HCT116 (cell line): ENCODE results near the gene SLC23A1. TPM values are rescaled to one million over a fixed set of nuclear protein-coding genes. Genes with fewer than 3 reads are reported as not detected.

ENCODE experiments used
- ATAC-seq: fragments of 200-7000 bp; cut with Tn5 transposase; 2 replicates; pipeline ENCODE4 v1.9.1; 2020; ENCODE audit warnings: mild to moderate bottlenecking, moderate library complexity
- BruUV-seq: library from RNA; stranded (reverse); fragments of 400-500 nt; replicated peaks from 2 replicates; lab custom pipeline; 2021; lab: Mats Ljungman, UMichigan
- CTCF ChIA-PET: fragments of 300-600 bp; sonication (Branson Sonifier 250); formaldehyde crosslinking; loops from one replicate; lab custom pipeline; 2021; ENCODE audit warnings: antibody characterized with exemption; lab: Charles Lee
- POLR2A ChIA-PET: fragments of 300-600, 350-600 bp; sonication (Branson Sonifier 250); formaldehyde crosslinking; loops from one replicate; lab custom pipeline; 2021; ENCODE audit warnings: antibody characterized with exemption; lab: Charles Lee
- RAD21 ChIA-PET, 2 experiments: fragments of 300-600 bp; sonication (Branson Sonifier 250); formaldehyde crosslinking; loops; one replicate each; lab custom pipeline; 2023; ENCODE audit warnings: low total read pairs in 2 of 2; ENCODE audit not compliant: uncharacterized antibody in 2 of 2, unreplicated experiment in 2 of 2, low non-redundant PET in 1 of 2; lab: Charles Lee
- DNase-seq: peaks from one replicate; pipeline ENCODE4 v3.0.0-alpha.2; 2010; ENCODE audit warnings: low read depth, low spot score
- H2AFZ ChIP-seq: fragments of 200-600 bp; shearing (Covaris generic), sonication (generic); 2 replicates; pipeline ENCODE4 v1.6.1; 2017; ENCODE audit warnings: low read depth, mixed run types, mixed read lengths, antibody characterized with exemption, low read length; ENCODE audit not compliant: poor library complexity, severe bottlenecking
- H3K27ac ChIP-seq: 2 replicates; pipeline ENCODE4 v1.5.1; 2012; ENCODE audit warnings: low read depth, low read length
- H3K27me3 ChIP-seq: fragments of 200-600 bp; sonication (generic); 2 replicates; pipeline ENCODE4 v1.6.1; 2016; ENCODE audit warnings: mixed run types, low read length, mixed read lengths; ENCODE audit not compliant: insufficient read depth
- H3K36me3 ChIP-seq, 2 experiments: fragments of 200-500 bp in 1 of 2; fragments of 200-600 bp in 1 of 2; sonication (Bioruptor generic) in 1 of 2; sonication (generic) in 1 of 2; 2 replicates each; pipeline versions ENCODE4 v1.5.1 to v1.6.1; 2014 to 2016; ENCODE audit warnings: low read length in 2 of 2, inconsistent platforms in 1 of 2, mixed read lengths in 1 of 2, mixed run types in 1 of 2; ENCODE audit not compliant: insufficient read depth in 2 of 2, control insufficient read depth in 1 of 2
- H3K4me1 ChIP-seq, 2 experiments: fragments of 200-600 bp in 1 of 2; sonication (generic) in 1 of 2; 2 replicates each; pipeline versions ENCODE4 v1.5.1 to v1.6.1; 2012 to 2017; ENCODE audit warnings: low read length in 2 of 2, inconsistent platforms in 1 of 2, mild to moderate bottlenecking in 1 of 2, mixed read lengths in 1 of 2, mixed run types in 1 of 2, moderate library complexity in 1 of 2; ENCODE audit not compliant: insufficient read depth in 2 of 2, control insufficient read depth in 1 of 2
- H3K4me2 ChIP-seq: fragments of 200-600 bp; sonication (generic); 2 replicates; pipeline ENCODE4 v1.6.1; 2017; ENCODE audit warnings: mixed run types, low read length, mixed read lengths
- H3K4me3 ChIP-seq, 2 experiments: fragments of 200-600 bp in 1 of 2; sonication (generic) in 1 of 2; replicated peaks in 1 of 2; 2 replicates each; pipeline ENCODE4 v1.5.1; 2011 to 2016; ENCODE audit warnings: low read length in 2 of 2, control low read depth in 1 of 2, low read depth in 1 of 2, mild to moderate bottlenecking in 1 of 2, mixed read lengths in 1 of 2, mixed run types in 1 of 2
- H3K79me2 ChIP-seq: fragments of 200-600 bp; sonication (generic); 2 replicates; pipeline ENCODE4 v1.6.1; 2017; ENCODE audit warnings: mild to moderate bottlenecking, mixed run types, low read length, moderate library complexity, mixed read lengths; ENCODE audit not compliant: insufficient read depth
- H3K9ac ChIP-seq: fragments of 200-600 bp; sonication (generic); 2 replicates; pipeline ENCODE4 v1.6.1; 2016; ENCODE audit warnings: low read length, mixed read lengths
- H3K9me2 ChIP-seq: fragments of 200-600 bp; sonication (generic), shearing (Covaris generic); 2 replicates; pipeline ENCODE4 v1.6.1; 2017; ENCODE audit warnings: mixed run types, mild to moderate bottlenecking, moderate library complexity; ENCODE audit not compliant: insufficient read depth
- H3K9me3 ChIP-seq, 2 experiments: fragments of 200-500 bp in 1 of 2; fragments of 200-600 bp in 1 of 2; sonication (Bioruptor generic) in 1 of 2; sonication (generic) in 1 of 2; 2 replicates each; pipeline ENCODE4 v1.6.1; 2014 to 2017; ENCODE audit warnings: low read length in 2 of 2, mixed read lengths in 2 of 2, inconsistent platforms in 1 of 2, low read depth in 1 of 2, mild to moderate bottlenecking in 1 of 2, mixed run types in 1 of 2, moderate library complexity in 1 of 2; ENCODE audit not compliant: control insufficient read depth in 1 of 2, insufficient read depth in 1 of 2
- H4K20me1 ChIP-seq: fragments of 200-600 bp; sonication (generic), shearing (Covaris generic); 2 replicates; pipeline ENCODE4 v1.6.1; 2017; ENCODE audit warnings: mixed run types, mild to moderate bottlenecking, moderate library complexity; ENCODE audit not compliant: insufficient read depth
- CTCF ChIP-seq, 3 experiments: fragments of 200-600 bp in 1 of 3; sonication (generic) in 1 of 3; IDR thresholded peaks in 2 of 3; conservative IDR thresholded peaks in 1 of 3; 2 replicates each; pipeline ENCODE4 v1.5.1; 2012 to 2017; ENCODE audit warnings: low read depth in 2 of 3, low read length in 2 of 3, antibody characterized with exemption in 1 of 3, borderline replicate concordance in 1 of 3, control low read depth in 1 of 3, mild to moderate bottlenecking in 1 of 3, mixed read lengths in 1 of 3, mixed run types in 1 of 3, moderate library complexity in 1 of 3; ENCODE audit not compliant: insufficient read depth in 1 of 3
- FOSL1 ChIP-seq: IDR thresholded peaks from 2 replicates; pipeline ENCODE4 v1.6.1; 2012; ENCODE audit warnings: low read depth
- POLR2AphosphoS5 ChIP-seq: IDR thresholded peaks from 2 replicates; pipeline ENCODE4 v1.6.1; 2011; ENCODE audit warnings: mild to moderate bottlenecking, low read depth, low read length, moderate library complexity
- ZBTB33 ChIP-seq: IDR thresholded peaks from 2 replicates; pipeline ENCODE4 v1.6.1; 2011; ENCODE audit warnings: mild to moderate bottlenecking, low read length, moderate library complexity; ENCODE audit not compliant: insufficient replicate concordance; ENCODE audit errors: extremely low read depth
- intact Hi-C: fragments of 100-400 bp; cut with micrococcal nuclease; formaldehyde crosslinking; loops from 2 replicates; pipeline ENCODE4 v1.10.0; 2022
- total RNA-seq: library from RNA; stranded (reverse); gene quantifications from one replicate; pipeline ENCODE4 v1.2.1, GENCODE V29; 2021; ENCODE audit not compliant: unreplicated experiment
- TF ChIP-seq, protein P1 (sequence below): IDR thresholded peaks from 2 replicates; pipeline ENCODE4 v1.6.1; 2012; ENCODE audit warnings: low read depth

The SLC23A1 gene
- total RNA-seq, 1 experiment from 2014 or later, result not detected

- H3K36me3 ChIP-seq, result no peaks in the 10 kb centered on the region
- H3K4me2 ChIP-seq, result no peak overlapping the region
- H3K27me3 ChIP-seq, result no peaks in the 10 kb centered on the region
- no peak overlapping the region for H3K4me3 ChIP-seq
- no peaks in the 10 kb centered on the region for H3K9me3 ChIP-seq
- H3K4me1 ChIP-seq, result peaks cover 6 to 9% of the 10 kb centered on the region in 2 experiments; a peak in 2 of 4 replicates
- H4K20me1 ChIP-seq, result no peaks in the 10 kb centered on the region
- no peak overlapping the region for H2AFZ ChIP-seq
- H3K9ac ChIP-seq, result no peak overlapping the region
- TF ChIP-seq ZBTB33 (no peak), POLR2AphosphoS5 (no peak), CTCF (IDR thresholded peaks at IDR 0.05 in 2 of 3, conservative IDR thresholded peaks at IDR 0.05 in 1 of 3; ENCODE audit: borderline replicate concordance in 1 of 3, insufficient read depth in 1 of 3, low read depth in 2 of 3, low read length in 2 of 3) (no peak), FOSL1 (no peak)
- TF ChIP-seq, protein P1, sequence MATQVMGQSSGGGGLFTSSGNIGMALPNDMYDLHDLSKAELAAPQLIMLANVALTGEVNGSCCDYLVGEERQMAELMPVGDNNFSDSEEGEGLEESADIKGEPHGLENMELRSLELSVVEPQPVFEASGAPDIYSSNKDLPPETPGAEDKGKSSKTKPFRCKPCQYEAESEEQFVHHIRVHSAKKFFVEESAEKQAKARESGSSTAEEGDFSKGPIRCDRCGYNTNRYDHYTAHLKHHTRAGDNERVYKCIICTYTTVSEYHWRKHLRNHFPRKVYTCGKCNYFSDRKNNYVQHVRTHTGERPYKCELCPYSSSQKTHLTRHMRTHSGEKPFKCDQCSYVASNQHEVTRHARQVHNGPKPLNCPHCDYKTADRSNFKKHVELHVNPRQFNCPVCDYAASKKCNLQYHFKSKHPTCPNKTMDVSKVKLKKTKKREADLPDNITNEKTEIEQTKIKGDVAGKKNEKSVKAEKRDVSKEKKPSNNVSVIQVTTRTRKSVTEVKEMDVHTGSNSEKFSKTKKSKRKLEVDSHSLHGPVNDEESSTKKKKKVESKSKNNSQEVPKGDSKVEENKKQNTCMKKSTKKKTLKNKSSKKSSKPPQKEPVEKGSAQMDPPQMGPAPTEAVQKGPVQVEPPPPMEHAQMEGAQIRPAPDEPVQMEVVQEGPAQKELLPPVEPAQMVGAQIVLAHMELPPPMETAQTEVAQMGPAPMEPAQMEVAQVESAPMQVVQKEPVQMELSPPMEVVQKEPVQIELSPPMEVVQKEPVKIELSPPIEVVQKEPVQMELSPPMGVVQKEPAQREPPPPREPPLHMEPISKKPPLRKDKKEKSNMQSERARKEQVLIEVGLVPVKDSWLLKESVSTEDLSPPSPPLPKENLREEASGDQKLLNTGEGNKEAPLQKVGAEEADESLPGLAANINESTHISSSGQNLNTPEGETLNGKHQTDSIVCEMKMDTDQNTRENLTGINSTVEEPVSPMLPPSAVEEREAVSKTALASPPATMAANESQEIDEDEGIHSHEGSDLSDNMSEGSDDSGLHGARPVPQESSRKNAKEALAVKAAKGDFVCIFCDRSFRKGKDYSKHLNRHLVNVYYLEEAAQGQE, result no peak
- TF ChIP-seq, all 23 proteins: peak for 0
- ChIA-PET CTCF (no interaction called here), POLR2A (no interaction called here), RAD21 (no interaction called here)
- H3K79me2 ChIP-seq, result no peaks in the 10 kb centered on the region
- no peaks in the 10 kb centered on the region for H3K9me2 ChIP-seq
- no TSS peak for BruUV-seq
- no peak for DNase-seq
- no peak overlapping the region for H3K27ac ChIP-seq
- ATAC-seq, result no peak
- intact Hi-C loops, result no loop called here
Measured at GRCh38 chr5:139384591-139385051, 1.5 kb upstream of the SLC23A1 start.
